HFF-Myc (cell line): ENCODE results near the gene KDM4B.

Experiments used
- DNase-seq: peaks from one replicate; pipeline ENCODE4 v3.0.0-alpha.2; 2011; ENCODE audit warnings: low read depth; ENCODE audit errors: extremely low read depth
- H3K4me3 ChIP-seq: replicated peaks from 2 replicates; pipeline ENCODE4 v1.5.1; 2011; ENCODE audit warnings: low read depth, mild to moderate bottlenecking, control low read depth, low read length
- CTCF ChIP-seq: IDR thresholded peaks from 2 replicates; pipeline ENCODE4 v1.5.1; 2012; ENCODE audit warnings: mild to moderate bottlenecking, low read depth, low read length, control low read depth; ENCODE audit errors: missing control alignments

Gene KDM4B

GRCh38 chr19:5147074-5147977 lies 178.4 kb downstream of the KDM4B start:
- no peak overlapping the region for H3K4me3 ChIP-seq
- no peak for TF ChIP-seq CTCF
- no peak for DNase-seq

- no peak overlapping the region for H3K4me3 ChIP-seq
- DNase-seq = no peak
- TF ChIP-seq CTCF = no peak
Measured at GRCh38 chr19:5147978-5148793, 179.3 kb downstream of the KDM4B start.

- H3K4me3 ChIP-seq = no peak overlapping the region
- TF ChIP-seq CTCF = no peak
- DNase-seq = no peak
Measured at GRCh38 chr19:5148794-5149190, 179.9 kb downstream of the KDM4B start.

- no peak for TF ChIP-seq CTCF
- no peak for DNase-seq
- no peak overlapping the region for H3K4me3 ChIP-seq
Measured at GRCh38 chr19:5149508-5149907, 180.6 kb downstream of the KDM4B start.

DNA sequence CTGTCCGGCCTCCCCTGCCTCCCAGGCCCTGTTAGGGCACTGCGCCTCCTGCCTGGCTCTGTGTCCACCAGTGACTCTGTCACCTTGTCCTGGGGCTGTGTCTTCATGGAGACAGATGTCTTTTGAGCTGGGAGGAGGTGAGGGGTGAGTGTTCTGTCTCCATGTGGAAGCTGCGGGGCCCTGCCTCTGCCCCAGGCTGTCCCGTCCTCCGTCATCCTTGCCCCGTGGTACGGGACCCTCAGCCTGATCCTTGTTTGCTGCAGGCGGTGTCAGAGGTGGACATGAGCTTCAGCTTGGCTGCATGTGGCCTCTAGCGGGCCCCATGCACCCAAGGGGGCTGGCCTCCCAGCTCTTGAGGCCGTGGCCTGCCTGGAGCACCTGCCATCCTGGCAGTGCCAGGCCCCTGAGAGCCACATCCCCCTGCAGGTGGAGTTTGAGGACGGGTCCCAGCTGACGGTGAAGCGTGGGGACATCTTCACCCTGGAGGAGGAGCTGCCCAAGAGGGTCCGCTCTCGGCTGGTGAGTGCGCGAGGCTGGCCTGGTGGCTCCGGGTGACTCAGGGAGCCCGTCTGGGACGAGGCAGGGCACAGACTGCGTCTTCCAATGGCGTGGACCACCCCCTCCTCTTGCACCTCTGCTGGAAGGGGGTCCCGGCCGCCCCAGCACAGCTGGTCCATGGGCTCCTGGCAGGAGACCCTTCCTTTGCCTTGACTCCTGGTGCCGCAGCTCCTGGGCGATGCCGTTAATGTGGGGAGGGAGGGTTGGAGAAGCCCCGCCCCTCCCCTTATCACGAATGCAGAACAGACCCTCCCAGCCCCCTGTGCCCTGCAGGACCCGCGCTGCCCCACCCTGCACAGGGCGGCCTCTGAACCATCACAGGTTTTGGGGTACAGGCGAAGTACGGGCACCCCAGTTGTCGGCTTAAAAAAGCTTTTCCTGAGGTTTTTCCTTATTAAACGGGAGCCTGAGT lies 181.3 kb downstream of the KDM4B start:
- no peak overlapping the region for H3K4me3 ChIP-seq
- DNase-seq = no peak
- no peak for TF ChIP-seq CTCF

DNA sequence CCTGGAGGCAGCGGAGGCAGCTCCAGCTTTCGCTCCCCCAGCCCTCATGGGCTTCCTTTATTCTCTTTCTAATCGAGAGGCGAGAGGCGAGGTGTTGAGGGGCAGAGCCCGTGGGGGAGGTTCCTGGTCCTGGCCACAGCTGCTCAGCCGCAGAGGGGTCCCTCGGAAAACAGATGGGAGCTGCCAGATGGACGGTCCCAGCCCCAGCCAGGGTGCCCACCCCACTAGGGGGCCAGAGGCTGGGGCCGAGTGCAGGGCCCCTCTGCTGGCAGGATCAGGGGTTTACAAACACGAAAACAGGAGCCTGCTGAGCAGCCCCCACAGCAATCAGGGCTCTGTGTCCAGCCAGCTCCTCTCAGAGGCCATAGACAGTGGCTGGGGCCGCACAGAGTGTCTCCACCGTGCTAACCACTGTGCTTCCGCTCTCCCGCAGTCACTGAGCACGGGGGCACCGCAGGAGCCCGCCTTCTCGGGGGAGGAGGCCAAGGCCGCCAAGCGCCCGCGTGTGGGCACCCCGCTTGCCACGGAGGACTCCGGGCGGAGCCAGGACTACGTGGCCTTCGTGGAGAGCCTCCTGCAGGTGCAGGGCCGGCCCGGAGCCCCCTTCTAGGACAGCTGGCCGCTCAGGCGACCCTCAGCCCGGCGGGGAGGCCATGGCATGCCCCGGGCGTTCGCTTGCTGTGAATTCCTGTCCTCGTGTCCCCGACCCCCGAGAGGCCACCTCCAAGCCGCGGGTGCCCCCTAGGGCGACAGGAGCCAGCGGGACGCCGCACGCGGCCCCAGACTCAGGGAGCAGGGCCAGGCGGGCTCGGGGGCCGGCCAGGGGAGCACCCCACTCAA lies 182.2 kb downstream of the KDM4B start:
- no peak for DNase-seq
- no peak overlapping the region for H3K4me3 ChIP-seq
- TF ChIP-seq CTCF = no peak
